GM19099 (cell line): ENCODE measurements around the gene ADGRV1.

ENCODE experiments used
- POLR2A ChIP-seq: IDR thresholded peaks from 3 replicates; pipeline ENCODE4 v1.6.1; 2011; ENCODE audit warnings: low read depth; ENCODE audit not compliant: insufficient read length; ENCODE audit errors: extremely low read depth

ADGRV1 gene

GRCh38 chr5:91144491-91145332 lies 586.1 kb downstream of the ADGRV1 start:
- TF ChIP-seq POLR2A: no peak

GRCh38 chr5:91145333-91145620 lies 586.7 kb downstream of the ADGRV1 start:
- no peak for TF ChIP-seq POLR2A

GRCh38 chr5:91146230-91146629 lies 587.6 kb downstream of the ADGRV1 start:
- TF ChIP-seq POLR2A: no peak

GRCh38 chr5:91146905-91147600 lies 588.5 kb downstream of the ADGRV1 start:
- TF ChIP-seq POLR2A: no peak

- no peak for TF ChIP-seq POLR2A
Observed at GRCh38 chr5:91150234-91150633, 591.6 kb downstream of the ADGRV1 start.

- no peak for TF ChIP-seq POLR2A
Observed at GRCh38 chr5:91150636-91151035, 592.0 kb downstream of the ADGRV1 start.

GRCh38 chr5:91151947-91152346 lies 593.4 kb downstream of the ADGRV1 start:
- no peak for TF ChIP-seq POLR2A

GRCh38 chr5:91154338-91154737 lies 595.7 kb downstream of the ADGRV1 start:
- TF ChIP-seq POLR2A: no peak

GRCh38 chr5:91155274-91155673 lies 596.7 kb downstream of the ADGRV1 start:
- no peak for TF ChIP-seq POLR2A

GRCh38 chr5:91156242-91156641 lies 597.6 kb downstream of the ADGRV1 start:
- no peak for TF ChIP-seq POLR2A

- no peak for TF ChIP-seq POLR2A
Observed at GRCh38 chr5:91158011-91158410, 599.4 kb downstream of the ADGRV1 start.

GRCh38 chr5:91159647-91160046 lies 601.0 kb downstream of the ADGRV1 start:
- TF ChIP-seq POLR2A: no peak

- no peak for TF ChIP-seq POLR2A
Observed at GRCh38 chr5:91160714-91161285, 602.2 kb downstream of the ADGRV1 start.

GRCh38 chr5:91162534-91163381 lies 604.2 kb downstream of the ADGRV1 start:
- TF ChIP-seq POLR2A: no peak

- no peak for TF ChIP-seq POLR2A
Observed at GRCh38 chr5:91164424-91164823, 605.8 kb downstream of the ADGRV1 start.
